ENCODE measurements around the gene MRPS25.

MRPS25 gene

GRCh38 chr3:15064835-15065549 is at the start of gene MRPS25:
Gene MRPS25 (minus strand): TSS chr3:15065315. CDS start chr3:15065194, 121 bp downstream.
- DNase-seq (ENCODE audit: low read depth), result peak; percentile 75
- TF ChIP-seq, protein P1, sequence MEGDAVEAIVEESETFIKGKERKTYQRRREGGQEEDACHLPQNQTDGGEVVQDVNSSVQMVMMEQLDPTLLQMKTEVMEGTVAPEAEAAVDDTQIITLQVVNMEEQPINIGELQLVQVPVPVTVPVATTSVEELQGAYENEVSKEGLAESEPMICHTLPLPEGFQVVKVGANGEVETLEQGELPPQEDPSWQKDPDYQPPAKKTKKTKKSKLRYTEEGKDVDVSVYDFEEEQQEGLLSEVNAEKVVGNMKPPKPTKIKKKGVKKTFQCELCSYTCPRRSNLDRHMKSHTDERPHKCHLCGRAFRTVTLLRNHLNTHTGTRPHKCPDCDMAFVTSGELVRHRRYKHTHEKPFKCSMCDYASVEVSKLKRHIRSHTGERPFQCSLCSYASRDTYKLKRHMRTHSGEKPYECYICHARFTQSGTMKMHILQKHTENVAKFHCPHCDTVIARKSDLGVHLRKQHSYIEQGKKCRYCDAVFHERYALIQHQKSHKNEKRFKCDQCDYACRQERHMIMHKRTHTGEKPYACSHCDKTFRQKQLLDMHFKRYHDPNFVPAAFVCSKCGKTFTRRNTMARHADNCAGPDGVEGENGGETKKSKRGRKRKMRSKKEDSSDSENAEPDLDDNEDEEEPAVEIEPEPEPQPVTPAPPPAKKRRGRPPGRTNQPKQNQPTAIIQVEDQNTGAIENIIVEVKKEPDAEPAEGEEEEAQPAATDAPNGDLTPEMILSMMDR (IDR thresholded peaks at IDR 0.05; ENCODE audit: control insufficient read depth, extremely low read depth, insufficient read depth), result no peak
- H3K4me3 ChIP-seq (ENCODE audit: low read depth, low read length), result peak within 1 kb of the TSS; percentile 85

GRCh38 chr3:15113884-15114283 is 48.8 kb upstream of the MRPS25 start:
- TF ChIP-seq, protein P1 (IDR thresholded peaks at IDR 0.05; ENCODE audit: control insufficient read depth, extremely low read depth, insufficient read depth), result no peak
- H3K4me3 ChIP-seq (ENCODE audit: low read depth, low read length), result no peak overlapping the region
- DNase-seq (ENCODE audit: low read depth), result no peak

DNA sequence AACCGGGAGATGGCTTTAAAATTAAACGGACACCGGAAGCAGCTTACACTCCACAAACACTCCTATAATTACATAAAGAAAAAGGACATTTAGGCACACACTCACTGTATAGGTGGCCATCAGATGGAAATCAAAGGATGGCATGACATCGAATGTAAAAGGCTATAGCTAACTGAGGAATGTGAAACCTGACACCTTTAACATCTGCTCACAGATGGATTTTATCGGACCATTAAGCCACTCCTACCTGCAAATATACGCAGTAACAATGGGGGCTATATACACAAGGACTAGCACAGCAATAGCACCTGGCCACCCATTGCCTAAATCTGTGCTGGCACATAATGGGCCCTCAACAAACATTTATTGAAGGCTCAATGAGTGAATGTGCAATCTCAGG is 48.4 kb upstream of the MRPS25 start:
- DNase-seq (ENCODE audit: low read depth), result no peak
- TF ChIP-seq, protein P1 (IDR thresholded peaks at IDR 0.05; ENCODE audit: control insufficient read depth, extremely low read depth, insufficient read depth), result no peak
- H3K4me3 ChIP-seq (ENCODE audit: low read depth, low read length), result no peak overlapping the region

DNA sequence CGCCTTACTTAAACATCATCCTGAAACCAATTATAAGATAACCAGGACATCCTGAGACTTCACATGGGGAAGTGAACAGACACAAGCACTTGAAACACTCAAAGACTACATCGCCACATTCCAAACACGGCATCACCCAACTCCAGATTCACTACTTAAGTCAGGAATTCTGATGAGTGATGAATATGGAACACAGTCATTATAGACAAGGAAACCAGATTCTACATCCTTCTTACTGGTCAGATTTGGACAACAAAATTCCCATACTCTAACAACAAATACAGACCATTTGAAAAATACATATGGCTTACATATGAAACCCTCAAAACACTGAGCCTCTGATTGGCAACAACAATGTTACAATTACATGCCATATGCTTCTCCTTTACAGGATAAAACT is 46.9 kb upstream of the MRPS25 start:
- H3K4me3 ChIP-seq (ENCODE audit: low read depth, low read length), result no peak overlapping the region

GRCh38 chr3:15110206-15110605 is 45.1 kb upstream of the MRPS25 start:
- DNase-seq (ENCODE audit: low read depth), result no peak
- TF ChIP-seq, protein P1 (IDR thresholded peaks at IDR 0.05; ENCODE audit: control insufficient read depth, extremely low read depth, insufficient read depth), result no peak
- H3K4me3 ChIP-seq (ENCODE audit: low read depth, low read length), result no peak overlapping the region

More for the DNA sequence above, 46.9 kb upstream of the MRPS25 start:
- TF ChIP-seq, protein P1 (IDR thresholded peaks at IDR 0.05; ENCODE audit: control insufficient read depth, extremely low read depth, insufficient read depth), result no peak
- DNase-seq (ENCODE audit: low read depth), result no peak

GRCh38 chr3:15108869-15109268 is 43.8 kb upstream of the MRPS25 start:
- TF ChIP-seq, protein P1 (IDR thresholded peaks at IDR 0.05; ENCODE audit: control insufficient read depth, extremely low read depth, insufficient read depth), result no peak
- DNase-seq (ENCODE audit: low read depth), result no peak
- H3K4me3 ChIP-seq (ENCODE audit: low read depth, low read length), result no peak overlapping the region

- TF ChIP-seq, protein P1 (IDR thresholded peaks at IDR 0.05; ENCODE audit: control insufficient read depth, extremely low read depth, insufficient read depth), result peak; percentile 86
- H3K4me3 ChIP-seq (ENCODE audit: low read depth, low read length), result no peak overlapping the region
- DNase-seq (ENCODE audit: low read depth), result peak; percentile 51
Measured at GRCh38 chr3:15108082-15108545, 43.0 kb upstream of the MRPS25 start.
